Activated CD8-positive, alpha-beta T cell treated with anti-CD3 and anti-CD28 coated beads, Interleukin-2, amount 10 ng/mL, durations not matched to agents 7 days and 5 days (primary cell): ENCODE data around the gene MOV10L1. TPM values are rescaled to one million over a fixed set of nuclear protein-coding genes. Genes with fewer than 3 reads are reported as not detected.

ENCODE experiments used
- ATAC-seq: fragments of 150-1000 bp; cut with Tn5 transposase; one replicate; pipeline ENCODE4 v1.10.0; 2021; ENCODE audit warnings: moderate library complexity
- CTCF ChIA-PET: fragments of 350-600 bp; sonication (Branson Sonifier 250); formaldehyde crosslinking; loops from one replicate; lab custom pipeline; 2021; ENCODE audit warnings: antibody characterized with exemption; lab: Charles Lee
- POLR2A ChIA-PET: fragments of 350-600 bp; sonication (Branson Sonifier 250); formaldehyde crosslinking; loops from one replicate; lab custom pipeline; 2021; ENCODE audit warnings: antibody characterized with exemption; lab: Charles Lee
- DNase-seq: peaks from one replicate; pipeline ENCODE4 v3.0.0-alpha.2; 2020
- H3K27ac Mint-ChIP-seq: one replicate; pipeline ENCODE4 v1.8.0; 2021; ENCODE audit warnings: mild to moderate bottlenecking, mixed read lengths
- H3K27me3 Mint-ChIP-seq: one replicate; pipeline ENCODE4 v1.8.0; 2021; ENCODE audit warnings: low read depth, mixed read lengths
- H3K36me3 Mint-ChIP-seq: one replicate; pipeline ENCODE4 v1.8.0; 2021; ENCODE audit warnings: low read depth, mixed read lengths
- H3K4me1 Mint-ChIP-seq: one replicate; pipeline ENCODE4 v1.8.0; 2021; ENCODE audit warnings: low read depth, mixed read lengths
- H3K4me3 Mint-ChIP-seq: one replicate; pipeline ENCODE4 v1.8.0; 2021; ENCODE audit warnings: mild to moderate bottlenecking, mixed read lengths
- H3K9me3 Mint-ChIP-seq: one replicate; pipeline ENCODE4 v1.8.0; 2022; ENCODE audit warnings: mixed read lengths; ENCODE audit not compliant: insufficient read depth
- total RNA-seq, 2 experiments: library from RNA; stranded (reverse); gene quantifications; one replicate each; pipeline ENCODE4 v1.2.3, GENCODE V29; 2021

The MOV10L1 gene
- total RNA-seq, 2 experiments from 2014 or later: not detected

- Mint-ChIP-seq H3K27me3 (peaks cover 16% of the 10 kb centered on the region), H3K27ac (no peak overlapping the region), H3K9me3 (peaks cover 8% of the 10 kb centered on the region), H3K36me3 (no peaks in the 10 kb centered on the region), H3K4me3 (no peak overlapping the region), H3K4me1 (no peaks in the 10 kb centered on the region)
- ChIA-PET CTCF (no interaction called here), POLR2A (no interaction called here)
- no peak for DNase-seq
- ATAC-seq: no peak
Measured at GRCh38 chr22:50118129-50118528, 28.3 kb downstream of the MOV10L1 start.

- ATAC-seq: no peak
- Mint-ChIP-seq H3K4me3 (no peak overlapping the region), H3K9me3 (peaks cover 12% of the 10 kb centered on the region), H3K4me1 (no peaks in the 10 kb centered on the region), H3K27me3 (peaks cover 19% of the 10 kb centered on the region), H3K36me3 (peaks cover 2% of the 10 kb centered on the region), H3K27ac (no peak overlapping the region)
- ChIA-PET POLR2A (no interaction called here), CTCF (no interaction called here)
- no peak for DNase-seq
Measured at GRCh38 chr22:50118557-50119168, 28.9 kb downstream of the MOV10L1 start.

- ATAC-seq (no peak), DNase-seq (peak; percentile 14)
- ChIA-PET POLR2A (no interaction called here), CTCF (interaction anchor here (1.3 kb wide), 1 partner anchor 89 kb away, joined by 3 read pairs; no protein-coding TSS in a partner anchor)
- Mint-ChIP-seq H3K27me3 (peaks cover 23% of the 10 kb centered on the region), H3K27ac (no peak overlapping the region), H3K9me3 (peaks cover 18% of the 10 kb centered on the region), H3K4me1 (no peaks in the 10 kb centered on the region), H3K36me3 (peaks cover 2% of the 10 kb centered on the region), H3K4me3 (no peak overlapping the region)
Measured at GRCh38 chr22:50119169-50119767, 29.5 kb downstream of the MOV10L1 start.

GRCh38 chr22:50119768-50120251, 30.0 kb downstream of the MOV10L1 start:
- ATAC-seq (no peak), DNase-seq (peak; percentile 9)
- Mint-ChIP-seq H3K4me3 (no peak overlapping the region), H3K27me3 (peaks cover 23% of the 10 kb centered on the region), H3K9me3 (peaks cover 21% of the 10 kb centered on the region), H3K27ac (no peak overlapping the region), H3K4me1 (no peaks in the 10 kb centered on the region), H3K36me3 (peaks cover 2% of the 10 kb centered on the region)
- POLR2A ChIA-PET: no interaction called here
- CTCF ChIA-PET: interaction anchor here (1.3 kb wide), 1 partner anchor 89 kb away, joined by 3 read pairs; no protein-coding TSS in a partner anchor

- H3K36me3 Mint-ChIP-seq: peaks cover 4% of the 10 kb centered on the region
- ChIA-PET POLR2A (no interaction called here), CTCF (no interaction called here)
- ATAC-seq: no peak
- no peak overlapping the region for H3K27ac Mint-ChIP-seq
- H3K4me3 Mint-ChIP-seq: no peak overlapping the region
- peaks cover 23% of the 10 kb centered on the region for H3K27me3 Mint-ChIP-seq
- H3K4me1 Mint-ChIP-seq: no peaks in the 10 kb centered on the region
- peak; percentile 6 for DNase-seq
- peaks cover 21% of the 10 kb centered on the region for H3K9me3 Mint-ChIP-seq
Measured at GRCh38 chr22:50121202-50121740, 31.5 kb downstream of the MOV10L1 start.

- no peak for ATAC-seq
- Mint-ChIP-seq H3K27me3 (peaks cover 27% of the 10 kb centered on the region), H3K4me1 (no peaks in the 10 kb centered on the region), H3K4me3 (no peak overlapping the region), H3K27ac (no peak overlapping the region), H3K36me3 (peaks cover 4% of the 10 kb centered on the region), H3K9me3 (peaks cover 21% of the 10 kb centered on the region)
- ChIA-PET POLR2A (no interaction called here), CTCF (interaction anchor here (1.0 kb wide), 1 partner anchor 20 kb away, joined by 3 read pairs; no protein-coding TSS in a partner anchor)
- no peak for DNase-seq
Measured at GRCh38 chr22:50123119-50123518, 33.3 kb downstream of the MOV10L1 start.

GRCh38 chr22:50125029-50125428, 35.2 kb downstream of the MOV10L1 start:
- Mint-ChIP-seq H3K4me1 (no peaks in the 10 kb centered on the region), H3K27me3 (peaks cover 26% of the 10 kb centered on the region), H3K4me3 (no peak overlapping the region), H3K9me3 (peaks cover 21% of the 10 kb centered on the region), H3K27ac (no peak overlapping the region), H3K36me3 (peaks cover 4% of the 10 kb centered on the region)
- POLR2A ChIA-PET: interaction anchor here (0.6 kb wide), 1 partner anchor 106 kb away, joined by 3 read pairs; no protein-coding TSS in a partner anchor
- no peak for DNase-seq
- CTCF ChIA-PET: no interaction called here
- ATAC-seq: no peak

GRCh38 chr22:50129121-50129736, 39.4 kb downstream of the MOV10L1 start:
- peaks cover 21% of the 10 kb centered on the region for H3K27me3 Mint-ChIP-seq
- no peak overlapping the region for H3K4me3 Mint-ChIP-seq
- H3K36me3 Mint-ChIP-seq: peaks cover 2% of the 10 kb centered on the region
- ATAC-seq (no peak), DNase-seq (no peak)
- H3K9me3 Mint-ChIP-seq: peaks cover 3% of the 10 kb centered on the region
- POLR2A ChIA-PET: no interaction called here
- no peaks in the 10 kb centered on the region for H3K4me1 Mint-ChIP-seq
- H3K27ac Mint-ChIP-seq: no peak overlapping the region
- CTCF ChIA-PET: interaction anchor here (0.9 to 1.4 kb wide), 2 partner anchors 20 to 44 kb away, joined by 3 to 7 read pairs; no protein-coding TSS in a partner anchor

GRCh38 chr22:50131894-50132293, 42.1 kb downstream of the MOV10L1 start:
- Mint-ChIP-seq H3K36me3 (no peaks in the 10 kb centered on the region), H3K4me3 (no peak overlapping the region), H3K4me1 (no peaks in the 10 kb centered on the region), H3K27ac (no peak overlapping the region), H3K27me3 (peaks cover 23% of the 10 kb centered on the region), H3K9me3 (no peaks in the 10 kb centered on the region)
- CTCF ChIA-PET: no interaction called here
- no peak for DNase-seq
- POLR2A ChIA-PET: no interaction called here
- ATAC-seq: no peak

- no peaks in the 10 kb centered on the region for H3K4me1 Mint-ChIP-seq
- H3K27me3 Mint-ChIP-seq: peaks cover 28% of the 10 kb centered on the region
- no peak overlapping the region for H3K27ac Mint-ChIP-seq
- H3K9me3 Mint-ChIP-seq: no peaks in the 10 kb centered on the region
- H3K36me3 Mint-ChIP-seq: no peaks in the 10 kb centered on the region
- DNase-seq: no peak
- POLR2A ChIA-PET: interaction anchor here (0.6 kb wide), 1 partner anchor 524 kb away, joined by 4 read pairs; no protein-coding TSS in a partner anchor
- CTCF ChIA-PET: no interaction called here
- no peak for ATAC-seq
- H3K4me3 Mint-ChIP-seq: no peak overlapping the region
Measured at GRCh38 chr22:50134481-50134880, 44.7 kb downstream of the MOV10L1 start.

GRCh38 chr22:50136581-50137015, 46.8 kb downstream of the MOV10L1 start:
- no peaks in the 10 kb centered on the region for H3K4me1 Mint-ChIP-seq
- H3K9me3 Mint-ChIP-seq: no peaks in the 10 kb centered on the region
- DNase-seq: no peak
- POLR2A ChIA-PET: no interaction called here
- no peak overlapping the region for H3K4me3 Mint-ChIP-seq
- CTCF ChIA-PET: interaction anchor here (1.5 kb wide), 1 partner anchor 12 kb away, joined by 3 read pairs; no protein-coding TSS in a partner anchor
- no peak for ATAC-seq
- peaks cover 23% of the 10 kb centered on the region for H3K27me3 Mint-ChIP-seq
- no peaks in the 10 kb centered on the region for H3K36me3 Mint-ChIP-seq
- no peak overlapping the region for H3K27ac Mint-ChIP-seq
